ENCODE data around the gene MROH7. TPM values are rescaled to one million over a fixed set of nuclear protein-coding genes. Genes with fewer than 3 reads are reported as not detected.

Gene MROH7
- total RNA-seq, 4 donors from 2014 or later = 11.6 to 20.8 (median 14.8) TPM

DNA sequence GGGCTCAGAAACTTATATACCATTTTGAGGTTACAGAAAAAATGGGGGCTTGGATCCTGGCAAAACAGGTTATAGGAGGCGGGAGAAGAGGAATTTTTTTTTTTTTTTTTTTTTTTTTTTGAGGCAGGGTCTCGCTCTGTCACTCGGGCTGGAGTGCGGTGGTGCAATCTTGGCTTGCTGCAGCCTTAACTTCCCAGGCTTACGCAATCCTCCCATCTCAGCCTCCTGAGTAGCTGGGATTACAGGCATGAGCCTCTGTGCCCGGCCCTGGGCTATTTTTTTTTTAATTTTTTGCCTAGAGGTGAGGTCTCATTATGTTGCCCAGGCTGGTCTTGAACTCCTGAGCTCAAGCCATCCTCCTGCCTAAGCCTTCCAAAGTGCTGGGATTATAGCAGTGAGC, 24.7 kb downstream of the MROH7 start:
- intact Hi-C loops (cut with DNase I) = no loop called here
- Histone ChIP-seq H3K27me3 (no peaks in the 10 kb centered on the region), H3K36me3 (peaks cover 4 to 30% (median 10%) of the 10 kb centered on the region in 4 donors), H3K9me3 (no peaks in the 10 kb centered on the region), H3K4me1 (no peaks in the 10 kb centered on the region), H3K27ac (replicated peaks in 1 of 4) (no peak overlapping the region), H3K4me3 (no peak overlapping the region)
- WGBS = 88% methylated on average over 6 of the region's 6 CpGs
- TF ChIP-seq POLR2A (IDR thresholded peaks at IDR 0.05; ENCODE audit: low read depth) (no peak), EP300 (IDR thresholded peaks at IDR 0.05) (no peak), POLR2AphosphoS5 (IDR thresholded peaks at IDR 0.05) (no peak)
- TF ChIP-seq, protein P1, sequence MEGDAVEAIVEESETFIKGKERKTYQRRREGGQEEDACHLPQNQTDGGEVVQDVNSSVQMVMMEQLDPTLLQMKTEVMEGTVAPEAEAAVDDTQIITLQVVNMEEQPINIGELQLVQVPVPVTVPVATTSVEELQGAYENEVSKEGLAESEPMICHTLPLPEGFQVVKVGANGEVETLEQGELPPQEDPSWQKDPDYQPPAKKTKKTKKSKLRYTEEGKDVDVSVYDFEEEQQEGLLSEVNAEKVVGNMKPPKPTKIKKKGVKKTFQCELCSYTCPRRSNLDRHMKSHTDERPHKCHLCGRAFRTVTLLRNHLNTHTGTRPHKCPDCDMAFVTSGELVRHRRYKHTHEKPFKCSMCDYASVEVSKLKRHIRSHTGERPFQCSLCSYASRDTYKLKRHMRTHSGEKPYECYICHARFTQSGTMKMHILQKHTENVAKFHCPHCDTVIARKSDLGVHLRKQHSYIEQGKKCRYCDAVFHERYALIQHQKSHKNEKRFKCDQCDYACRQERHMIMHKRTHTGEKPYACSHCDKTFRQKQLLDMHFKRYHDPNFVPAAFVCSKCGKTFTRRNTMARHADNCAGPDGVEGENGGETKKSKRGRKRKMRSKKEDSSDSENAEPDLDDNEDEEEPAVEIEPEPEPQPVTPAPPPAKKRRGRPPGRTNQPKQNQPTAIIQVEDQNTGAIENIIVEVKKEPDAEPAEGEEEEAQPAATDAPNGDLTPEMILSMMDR (IDR thresholded peaks at IDR 0.05) = no peak
- DNase-seq (ENCODE audit: extremely low spot score) = no peak

DNA sequence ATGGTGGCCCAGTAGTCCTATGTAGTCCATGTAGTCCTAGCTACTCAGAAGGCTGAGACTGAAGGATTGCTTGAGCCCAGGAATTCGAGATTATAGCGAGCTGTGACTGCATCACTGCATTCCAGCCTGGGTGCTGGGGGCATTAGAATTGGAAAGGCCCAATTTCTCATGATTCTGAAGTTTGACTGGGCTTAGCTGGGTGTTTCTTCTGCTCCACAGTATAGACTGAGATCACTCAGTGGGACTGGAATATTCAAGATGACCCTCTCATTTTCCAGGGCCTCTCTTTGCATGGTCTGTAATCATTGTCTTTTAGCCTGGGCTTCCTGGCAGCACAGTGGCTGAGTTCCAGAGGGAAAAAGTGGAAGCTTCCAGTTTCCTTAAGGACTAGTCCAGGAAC, 26.2 kb downstream of the MROH7 start:
- DNase-seq (ENCODE audit: extremely low spot score) = no peak
- H3K9me3 ChIP-seq = no peaks in the 10 kb centered on the region
- 93% methylated on average over 2 of the region's 2 CpGs for WGBS
- H3K36me3 ChIP-seq = peaks cover 4 to 35% (median 11%) of the 10 kb centered on the region in 4 donors
- no peaks in the 10 kb centered on the region for H3K4me1 ChIP-seq
- no peaks in the 10 kb centered on the region for H3K27me3 ChIP-seq
- H3K4me3 ChIP-seq = no peak overlapping the region
- TF ChIP-seq, protein P1 (IDR thresholded peaks at IDR 0.05) = no peak
- intact Hi-C loops (cut with DNase I) = no loop called here
- no peak overlapping the region for H3K27ac ChIP-seq (replicated peaks in 1 of 4)

DNA sequence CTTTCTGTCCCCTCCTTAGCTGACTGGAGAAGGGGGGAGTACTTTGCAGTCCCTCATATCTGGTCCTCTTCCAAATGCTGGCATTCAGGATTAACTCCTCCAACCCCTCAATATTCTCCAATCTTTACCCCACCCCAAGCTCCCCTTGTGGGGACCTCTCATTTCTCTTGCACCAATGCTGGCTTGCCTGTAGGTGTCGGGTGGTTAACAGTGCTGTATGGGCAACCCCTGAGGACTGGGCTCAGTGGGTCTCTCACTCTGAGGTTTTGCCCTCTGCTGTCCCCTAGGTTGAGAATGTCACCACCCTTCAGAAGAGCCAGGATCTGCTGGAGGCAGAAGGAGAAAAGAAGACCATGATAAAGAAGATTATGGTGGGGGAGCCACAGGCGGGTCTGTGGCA, 27.0 kb downstream of the MROH7 start:
- DNase-seq (ENCODE audit: extremely low spot score) = no peak
- Histone ChIP-seq H3K27me3 (no peaks in the 10 kb centered on the region), H3K4me3 (no peak overlapping the region), H3K9me3 (no peaks in the 10 kb centered on the region), H3K4me1 (no peaks in the 10 kb centered on the region), H3K36me3 (peaks cover 4 to 42% (median 13%) of the 10 kb centered on the region in 4 donors), H3K27ac (replicated peaks in 1 of 4) (no peak overlapping the region)
- WGBS = 61% methylated on average over 2 of the region's 2 CpGs
- intact Hi-C loops (cut with DNase I) = no loop called here
- TF ChIP-seq EP300 (IDR thresholded peaks at IDR 0.05) (no peak), POLR2A (IDR thresholded peaks at IDR 0.05; ENCODE audit: low read depth) (no peak), POLR2AphosphoS5 (IDR thresholded peaks at IDR 0.05) (no peak)
- TF ChIP-seq, protein P1 (IDR thresholded peaks at IDR 0.05) = no peak

DNA sequence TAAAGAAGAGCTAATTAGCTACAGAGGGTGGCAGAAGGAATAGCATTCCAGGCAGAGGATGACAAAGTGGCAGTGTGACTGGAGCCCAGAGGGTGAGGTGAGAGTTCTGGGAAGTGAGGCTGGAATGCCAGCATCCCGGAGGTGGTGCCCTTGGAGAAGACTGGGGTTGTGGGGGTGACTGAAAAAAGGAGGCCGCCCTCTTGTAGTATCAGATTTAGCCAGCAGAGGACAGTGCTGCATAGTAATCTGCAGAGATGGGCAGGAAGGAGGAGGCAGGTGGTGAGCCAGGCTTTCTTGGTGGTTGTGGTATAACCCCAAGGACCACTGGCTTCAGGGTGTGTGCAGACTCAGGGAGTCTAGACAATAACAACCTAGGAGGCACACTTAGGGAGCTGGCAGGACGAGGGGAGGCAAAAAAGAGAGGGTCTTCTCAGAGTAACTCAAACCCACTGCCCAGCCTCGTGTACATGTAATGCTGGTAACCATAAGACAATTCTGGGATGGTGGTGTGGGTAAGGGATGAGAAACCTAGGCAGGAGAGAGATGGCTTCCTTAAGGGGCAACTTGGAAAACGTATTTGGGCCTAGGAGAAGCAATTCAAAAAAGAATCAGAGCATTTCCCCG, 30.5 kb downstream of the MROH7 start:
- Histone ChIP-seq H3K4me1 (no peaks in the 10 kb centered on the region), H3K27ac (replicated peaks in 1 of 4) (no peak overlapping the region), H3K27me3 (no peaks in the 10 kb centered on the region), H3K9me3 (peaks cover 0 to 6% (median 0%) of the 10 kb centered on the region in 4 donors), H3K4me3 (no peak overlapping the region), H3K36me3 (peaks cover 0 to 38% (median 12%) of the 10 kb centered on the region in 4 donors)
- intact Hi-C loops (cut with DNase I) = loop anchor here (10.0 kb wide), 1 partner anchor 143 kb away; no protein-coding TSS in a partner anchor
- TF ChIP-seq, protein P1 (IDR thresholded peaks at IDR 0.05) = peak; percentile 37 to 65 (median 37)
- TF ChIP-seq POLR2AphosphoS5 (IDR thresholded peaks at IDR 0.05) = no peak
- DNase-seq (ENCODE audit: extremely low spot score) = no peak
- 67% methylated on average over 6 of the region's 6 CpGs for WGBS

All from esophagus muscularis mucosa (tissue), 4 donors.